ENCODE data around the gene SAMD8.

Gene SAMD8

DNA sequence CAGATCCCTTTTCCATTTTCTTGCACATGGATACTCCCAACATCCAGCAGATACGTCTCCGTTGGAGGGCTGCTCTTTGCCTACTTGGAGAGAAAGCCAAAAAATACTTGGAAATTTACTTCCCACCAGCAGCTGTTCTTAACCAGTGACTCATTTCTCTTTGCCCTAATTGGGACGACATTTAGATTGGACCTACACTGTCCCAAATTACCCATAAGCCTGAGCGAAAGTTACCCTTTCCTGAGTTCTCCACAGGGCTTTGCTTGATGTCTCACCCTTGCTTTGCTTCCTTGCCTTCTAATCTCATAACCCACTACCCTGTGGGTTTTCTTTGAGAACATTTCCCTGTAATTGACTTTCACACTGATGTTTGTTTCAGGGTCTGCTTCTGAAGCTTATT is 48.1 kb downstream of the SAMD8 start:
- TF ChIP-seq, protein P1, sequence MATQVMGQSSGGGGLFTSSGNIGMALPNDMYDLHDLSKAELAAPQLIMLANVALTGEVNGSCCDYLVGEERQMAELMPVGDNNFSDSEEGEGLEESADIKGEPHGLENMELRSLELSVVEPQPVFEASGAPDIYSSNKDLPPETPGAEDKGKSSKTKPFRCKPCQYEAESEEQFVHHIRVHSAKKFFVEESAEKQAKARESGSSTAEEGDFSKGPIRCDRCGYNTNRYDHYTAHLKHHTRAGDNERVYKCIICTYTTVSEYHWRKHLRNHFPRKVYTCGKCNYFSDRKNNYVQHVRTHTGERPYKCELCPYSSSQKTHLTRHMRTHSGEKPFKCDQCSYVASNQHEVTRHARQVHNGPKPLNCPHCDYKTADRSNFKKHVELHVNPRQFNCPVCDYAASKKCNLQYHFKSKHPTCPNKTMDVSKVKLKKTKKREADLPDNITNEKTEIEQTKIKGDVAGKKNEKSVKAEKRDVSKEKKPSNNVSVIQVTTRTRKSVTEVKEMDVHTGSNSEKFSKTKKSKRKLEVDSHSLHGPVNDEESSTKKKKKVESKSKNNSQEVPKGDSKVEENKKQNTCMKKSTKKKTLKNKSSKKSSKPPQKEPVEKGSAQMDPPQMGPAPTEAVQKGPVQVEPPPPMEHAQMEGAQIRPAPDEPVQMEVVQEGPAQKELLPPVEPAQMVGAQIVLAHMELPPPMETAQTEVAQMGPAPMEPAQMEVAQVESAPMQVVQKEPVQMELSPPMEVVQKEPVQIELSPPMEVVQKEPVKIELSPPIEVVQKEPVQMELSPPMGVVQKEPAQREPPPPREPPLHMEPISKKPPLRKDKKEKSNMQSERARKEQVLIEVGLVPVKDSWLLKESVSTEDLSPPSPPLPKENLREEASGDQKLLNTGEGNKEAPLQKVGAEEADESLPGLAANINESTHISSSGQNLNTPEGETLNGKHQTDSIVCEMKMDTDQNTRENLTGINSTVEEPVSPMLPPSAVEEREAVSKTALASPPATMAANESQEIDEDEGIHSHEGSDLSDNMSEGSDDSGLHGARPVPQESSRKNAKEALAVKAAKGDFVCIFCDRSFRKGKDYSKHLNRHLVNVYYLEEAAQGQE (IDR thresholded peaks at IDR 0.05; ENCODE audit: insufficient replicate concordance, low read depth): no peak
- no peak for TF ChIP-seq SPI1 (IDR thresholded peaks at IDR 0.05; ENCODE audit: borderline replicate concordance, low read depth)
- no peak for TF ChIP-seq POLR2AphosphoS5 (IDR thresholded peaks at IDR 0.05; ENCODE audit: low read depth)
- TF ChIP-seq GABPA (IDR thresholded peaks at IDR 0.05; ENCODE audit: low read depth): no peak
- no peak for TF ChIP-seq CTCF (IDR thresholded peaks at IDR 0.05; ENCODE audit: insufficient read depth, low read length)
- Histone ChIP-seq H3K27ac (replicated peaks) (no peak overlapping the region), H3K4me3 (replicated peaks; ENCODE audit: insufficient read depth, low read length) (no peak overlapping the region), H3K27me3 (ENCODE audit: insufficient read depth, poor library complexity, severe bottlenecking) (no peaks in the 10 kb centered on the region)
- DNase-seq (ENCODE audit: low read depth in 1 of 2, low spot score in 1 of 2): no peak

- H3K27ac ChIP-seq (replicated peaks): no peak overlapping the region; the same call in 1 of the 2 replicates
- H3K4me3 ChIP-seq (replicated peaks; ENCODE audit: insufficient read depth, low read length): no peak overlapping the region
- DNase-seq (ENCODE audit: low read depth in 1 of 2, low spot score in 1 of 2): peak; percentile 30 to 80
- TF ChIP-seq SPI1 (IDR thresholded peaks at IDR 0.05; ENCODE audit: borderline replicate concordance, low read depth) (peak; percentile 86), GABPA (IDR thresholded peaks at IDR 0.05; ENCODE audit: low read depth) (no peak), POLR2AphosphoS5 (IDR thresholded peaks at IDR 0.05; ENCODE audit: low read depth) (peak; percentile 81)
- H3K27me3 ChIP-seq (ENCODE audit: insufficient read depth, poor library complexity, severe bottlenecking): no peaks in the 10 kb centered on the region
Observed at GRCh38 chr10:75165684-75166622, 54.5 kb downstream of the SAMD8 start.

GRCh38 chr10:75166623-75166972 is 55.1 kb downstream of the SAMD8 start:
- DNase-seq (ENCODE audit: low read depth in 1 of 2, low spot score in 1 of 2): no peak
- peak overlapping the region; percentile 25; the same call in 1 of the 2 replicates for H3K27ac ChIP-seq (replicated peaks)
- no peak for TF ChIP-seq CTCF (IDR thresholded peaks at IDR 0.05; ENCODE audit: insufficient read depth, low read length)
- TF ChIP-seq GABPA (IDR thresholded peaks at IDR 0.05; ENCODE audit: low read depth): no peak
- TF ChIP-seq, protein P1 (IDR thresholded peaks at IDR 0.05; ENCODE audit: insufficient replicate concordance, low read depth): no peak
- no peak for TF ChIP-seq POLR2AphosphoS5 (IDR thresholded peaks at IDR 0.05; ENCODE audit: low read depth)
- no peak for TF ChIP-seq SPI1 (IDR thresholded peaks at IDR 0.05; ENCODE audit: borderline replicate concordance, low read depth)
- no peak overlapping the region for H3K4me3 ChIP-seq (replicated peaks; ENCODE audit: insufficient read depth, low read length)
- no peaks in the 10 kb centered on the region for H3K27me3 ChIP-seq (ENCODE audit: insufficient read depth, poor library complexity, severe bottlenecking)

DNA sequence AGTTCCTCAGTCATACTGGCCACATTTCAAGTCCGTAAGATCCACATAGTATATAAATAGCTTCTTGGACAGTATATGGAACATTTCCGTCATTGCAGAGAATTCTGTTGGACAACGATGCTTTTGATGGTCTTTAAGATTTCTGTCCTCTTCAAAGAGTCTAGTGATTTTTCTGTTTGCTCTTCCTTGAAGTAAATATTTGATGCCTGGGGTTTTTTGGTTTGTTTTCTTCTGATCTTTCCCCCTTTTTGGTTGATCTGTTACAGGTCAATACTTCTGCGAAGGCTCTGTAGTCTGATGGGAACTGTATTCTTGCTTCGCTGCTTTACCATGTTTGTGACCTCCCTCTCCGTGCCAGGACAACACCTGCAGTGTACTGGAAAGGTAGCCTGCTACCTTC is 56.8 kb downstream of the SAMD8 start:
- TF ChIP-seq CTCF (IDR thresholded peaks at IDR 0.05; ENCODE audit: insufficient read depth, low read length): no peak

More for the DNA sequence above, 56.8 kb downstream of the SAMD8 start:
- Histone ChIP-seq H3K4me3 (replicated peaks; ENCODE audit: insufficient read depth, low read length) (no peak overlapping the region), H3K27me3 (ENCODE audit: insufficient read depth, poor library complexity, severe bottlenecking) (no peaks in the 10 kb centered on the region), H3K27ac (replicated peaks) (no peak overlapping the region)
- no peak for DNase-seq (ENCODE audit: low read depth in 1 of 2, low spot score in 1 of 2)
